GM12874 (cell line): Measurements from ENCODE around the gene ZNF346.

Experiments
- CTCF ChIP-seq: IDR thresholded peaks from 2 replicates; pipeline ENCODE4 v1.5.1; 2011; ENCODE audit warnings: low read depth, mild to moderate bottlenecking, control low read depth, low read length, moderate library complexity; ENCODE audit not compliant: insufficient read depth

ZNF346 gene

GRCh38 chr5:177022386-177023302, at the start of gene ZNF346:
TSS of gene ZNF346 (plus strand) at chr5:177022696. CDS start at chr5:177022739, 43 bp downstream.
- peak; percentile 59 for TF ChIP-seq CTCF

GRCh38 chr5:176979669-176980068, 42.8 kb upstream of the ZNF346 start:
- TF ChIP-seq CTCF = no peak

GRCh38 chr5:176980818-176981217, 41.7 kb upstream of the ZNF346 start:
- no peak for TF ChIP-seq CTCF

GRCh38 chr5:176985516-176985915, 37.0 kb upstream of the ZNF346 start:
- no peak for TF ChIP-seq CTCF

GRCh38 chr5:176986280-176986679, 36.2 kb upstream of the ZNF346 start:
- no peak for TF ChIP-seq CTCF

- TF ChIP-seq CTCF = no peak
These were observed 34.9 kb upstream of the ZNF346 start for GRCh38 chr5:176987583-176987982.

GRCh38 chr5:176994460-176995121, 27.9 kb upstream of the ZNF346 start:
- TF ChIP-seq CTCF = no peak
